H1 (cell line): Measurements from ENCODE around the gene TRIM9.

Experiments
- CHD1 ChIP-seq: IDR thresholded peaks from 2 replicates; pipeline ENCODE4 v1.6.1; 2012; ENCODE audit warnings: low read depth, low read length, improper control_type of control experiment
- CHD2 ChIP-seq: IDR thresholded peaks from 2 replicates; pipeline ENCODE4 v1.6.1; 2012; ENCODE audit warnings: low read length, improper control_type of control experiment
- CTCF ChIP-seq, 3 experiments: IDR thresholded peaks; 1 replicate in 2 of 3; 2 replicates in 1 of 3; pipeline versions ENCODE4 v1.5.1 to v1.6.1; 2011; ENCODE audit warnings: low read length in 3 of 3, mild to moderate bottlenecking in 3 of 3, inconsistent platforms in 2 of 3, low read depth in 1 of 3, moderate library complexity in 1 of 3; ENCODE audit not compliant: insufficient read depth in 1 of 3; ENCODE audit errors: control extremely low read depth in 1 of 3
- EP300 ChIP-seq, 2 experiments: IDR thresholded peaks; 1 replicate in 1 of 2; 2 replicates in 1 of 2; pipeline ENCODE4 v1.6.1; 2011 to 2012; ENCODE audit warnings: low read depth in 2 of 2, low read length in 2 of 2, mild to moderate bottlenecking in 2 of 2, borderline replicate concordance in 1 of 2, inconsistent platforms in 1 of 2, moderate library complexity in 1 of 2
- EZH2 ChIP-seq: fragments of 200-600 bp; sonication (generic); IDR thresholded peaks from 2 replicates; pipeline ENCODE4 v1.7.1; 2012; ENCODE audit warnings: low read depth, mild to moderate bottlenecking, moderate library complexity, low read length, inconsistent platforms; ENCODE audit not compliant: severe bottlenecking
- JUND ChIP-seq: IDR thresholded peaks from 2 replicates; pipeline ENCODE4 v1.6.1; 2011; ENCODE audit warnings: mild to moderate bottlenecking, improper control_type of control experiment, low read length
- POLR2AphosphoS5 ChIP-seq: IDR thresholded peaks from 2 replicates; pipeline ENCODE4 v1.6.1; 2011; ENCODE audit warnings: low read depth, low read length
- RAD21 ChIP-seq, 2 experiments: IDR thresholded peaks in 1 of 2; conservative IDR thresholded peaks in 1 of 2; 2 replicates each; pipeline ENCODE4 v1.6.1; 2011; ENCODE audit warnings: low read depth in 2 of 2, low read length in 2 of 2, improper control_type of control experiment in 1 of 2, inconsistent platforms in 1 of 2, mild to moderate bottlenecking in 1 of 2, moderate library complexity in 1 of 2
- SIN3A ChIP-seq, 2 experiments: IDR thresholded peaks in 1 of 2; conservative IDR thresholded peaks in 1 of 2; 2 replicates each; pipeline ENCODE4 v1.6.1; 2011 to 2012; ENCODE audit warnings: low read length in 2 of 2, improper control_type of control experiment in 1 of 2, low read depth in 1 of 2, mild to moderate bottlenecking in 1 of 2
- SUZ12 ChIP-seq: fragments of 200-600 bp; sonication (generic); IDR thresholded peaks from 2 replicates; pipeline ENCODE4 v1.6.1; 2012; ENCODE audit warnings: mild to moderate bottlenecking, inconsistent platforms, low read length, moderate library complexity, mixed read lengths
- TEAD4 ChIP-seq: IDR thresholded peaks from 2 replicates; pipeline ENCODE4 v1.6.1; 2012; ENCODE audit warnings: low read depth, low read length, inconsistent platforms, mixed read lengths
- TF ChIP-seq, protein P1 (sequence below): IDR thresholded peaks from 2 replicates; pipeline ENCODE4 v1.6.1; 2012; ENCODE audit warnings: low read length, inconsistent platforms
- TF ChIP-seq, protein P2 (sequence below): IDR thresholded peaks from 2 replicates; pipeline ENCODE4 v1.6.1; 2011; ENCODE audit warnings: low read length, improper control_type of control experiment

DNA sequence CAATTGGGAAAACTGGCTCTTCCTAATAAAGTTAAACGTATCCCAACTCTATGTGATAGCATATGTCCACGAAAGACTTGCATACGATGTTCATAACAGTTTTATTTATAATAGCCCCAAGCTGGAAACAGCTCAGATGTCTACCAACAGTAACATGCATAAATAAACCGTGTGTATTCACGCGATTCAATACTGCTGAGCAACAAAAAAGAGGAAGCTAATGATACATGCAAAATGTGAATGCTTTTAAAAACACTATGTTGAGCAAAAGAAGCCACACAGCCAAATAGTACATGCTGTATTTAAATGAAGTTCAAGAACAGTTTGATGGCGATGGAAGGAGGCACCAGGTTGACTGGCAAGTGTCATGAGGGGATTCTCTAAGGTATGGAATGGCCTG, 55.7 kb downstream of the TRIM9 start:
- TF ChIP-seq RAD21 (IDR thresholded peaks at IDR 0.05 in 1 of 2, conservative IDR thresholded peaks at IDR 0.05 in 1 of 2; ENCODE audit: low read depth in 2 of 2, low read length in 2 of 2) = no peak
- TF ChIP-seq CTCF (IDR thresholded peaks at IDR 0.05; ENCODE audit: control extremely low read depth in 1 of 3, insufficient read depth in 1 of 3, low read depth in 1 of 3, low read length in 3 of 3) = no peak
- TF ChIP-seq, protein P1, sequence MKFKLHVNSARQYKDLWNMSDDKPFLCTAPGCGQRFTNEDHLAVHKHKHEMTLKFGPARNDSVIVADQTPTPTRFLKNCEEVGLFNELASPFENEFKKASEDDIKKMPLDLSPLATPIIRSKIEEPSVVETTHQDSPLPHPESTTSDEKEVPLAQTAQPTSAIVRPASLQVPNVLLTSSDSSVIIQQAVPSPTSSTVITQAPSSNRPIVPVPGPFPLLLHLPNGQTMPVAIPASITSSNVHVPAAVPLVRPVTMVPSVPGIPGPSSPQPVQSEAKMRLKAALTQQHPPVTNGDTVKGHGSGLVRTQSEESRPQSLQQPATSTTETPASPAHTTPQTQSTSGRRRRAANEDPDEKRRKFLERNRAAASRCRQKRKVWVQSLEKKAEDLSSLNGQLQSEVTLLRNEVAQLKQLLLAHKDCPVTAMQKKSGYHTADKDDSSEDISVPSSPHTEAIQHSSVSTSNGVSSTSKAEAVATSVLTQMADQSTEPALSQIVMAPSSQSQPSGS = no peak
- TF ChIP-seq, protein P2, sequence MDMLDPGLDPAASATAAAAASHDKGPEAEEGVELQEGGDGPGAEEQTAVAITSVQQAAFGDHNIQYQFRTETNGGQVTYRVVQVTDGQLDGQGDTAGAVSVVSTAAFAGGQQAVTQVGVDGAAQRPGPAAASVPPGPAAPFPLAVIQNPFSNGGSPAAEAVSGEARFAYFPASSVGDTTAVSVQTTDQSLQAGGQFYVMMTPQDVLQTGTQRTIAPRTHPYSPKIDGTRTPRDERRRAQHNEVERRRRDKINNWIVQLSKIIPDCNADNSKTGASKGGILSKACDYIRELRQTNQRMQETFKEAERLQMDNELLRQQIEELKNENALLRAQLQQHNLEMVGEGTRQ = no peak
- TF ChIP-seq SIN3A (conservative IDR thresholded peaks at IDR 0.05 in 1 of 2, IDR thresholded peaks at IDR 0.05 in 1 of 2; ENCODE audit: low read depth in 1 of 2, low read length in 2 of 2) = no peak
- TF ChIP-seq EP300 (IDR thresholded peaks at IDR 0.05; ENCODE audit: borderline replicate concordance in 1 of 2, low read depth in 2 of 2, low read length in 2 of 2) = no peak
- no peak for TF ChIP-seq EZH2
- TF ChIP-seq POLR2AphosphoS5 = no peak
- no peak for TF ChIP-seq TEAD4
- no peak for TF ChIP-seq SUZ12
- TF ChIP-seq CHD1 = no peak
- TF ChIP-seq JUND = no peak
- no peak for TF ChIP-seq CHD2
